ENCODE data around the gene C20orf173.

C20orf173 gene

GRCh38 chr20:35508493-35509218, 20.8 kb downstream of the C20orf173 start:
- in situ Hi-C loops (cut with HindIII; ENCODE audit: low sequenced_read_pairs) = no loop called here

GRCh38 chr20:35506872-35507638, 22.4 kb downstream of the C20orf173 start:
- in situ Hi-C loops (cut with HindIII; ENCODE audit: low sequenced_read_pairs) = no loop called here

- in situ Hi-C loops (cut with HindIII; ENCODE audit: low sequenced_read_pairs) = no loop called here
These were observed 23.3 kb downstream of the C20orf173 start for GRCh38 chr20:35506179-35506578.

GRCh38 chr20:35504751-35505150, 24.7 kb downstream of the C20orf173 start:
- in situ Hi-C loops (cut with HindIII; ENCODE audit: low sequenced_read_pairs) = no loop called here

GRCh38 chr20:35503841-35504561, 25.5 kb downstream of the C20orf173 start:
- in situ Hi-C loops (cut with HindIII; ENCODE audit: low sequenced_read_pairs) = no loop called here

GRCh38 chr20:35503281-35503680, 26.2 kb downstream of the C20orf173 start:
- in situ Hi-C loops (cut with HindIII; ENCODE audit: low sequenced_read_pairs) = no loop called here

GRCh38 chr20:35502352-35502751, 27.1 kb downstream of the C20orf173 start:
- in situ Hi-C loops (cut with HindIII; ENCODE audit: low sequenced_read_pairs) = no loop called here

GRCh38 chr20:35499271-35499670, 30.2 kb downstream of the C20orf173 start:
- in situ Hi-C loops (cut with HindIII; ENCODE audit: low sequenced_read_pairs) = loop anchor here (5.0 kb wide), 1 partner anchor 47 kb away; no protein-coding TSS in a partner anchor

GRCh38 chr20:35497780-35498189, 31.7 kb downstream of the C20orf173 start:
- in situ Hi-C loops (cut with HindIII; ENCODE audit: low sequenced_read_pairs) = loop anchor here (5.0 kb wide), 1 partner anchor 45 kb away; no protein-coding TSS in a partner anchor

GRCh38 chr20:35497320-35497719, 32.1 kb downstream of the C20orf173 start:
- in situ Hi-C loops (cut with HindIII; ENCODE audit: low sequenced_read_pairs) = loop anchor here (5.0 kb wide), 1 partner anchor 45 kb away; no protein-coding TSS in a partner anchor

GRCh38 chr20:35496481-35496880, 33.0 kb downstream of the C20orf173 start:
- in situ Hi-C loops (cut with HindIII; ENCODE audit: low sequenced_read_pairs) = loop anchor here (5.0 kb wide), 1 partner anchor 44 kb away; no protein-coding TSS in a partner anchor

- in situ Hi-C loops (cut with HindIII; ENCODE audit: low sequenced_read_pairs) = no loop called here
These were observed 37.1 kb downstream of the C20orf173 start for GRCh38 chr20:35492352-35492751.

GRCh38 chr20:35491823-35492222, 37.6 kb downstream of the C20orf173 start:
- in situ Hi-C loops (cut with HindIII; ENCODE audit: low sequenced_read_pairs) = no loop called here

- in situ Hi-C loops (cut with HindIII; ENCODE audit: low sequenced_read_pairs) = no loop called here
These were observed 38.7 kb downstream of the C20orf173 start for GRCh38 chr20:35490736-35491181.

- in situ Hi-C loops (cut with HindIII; ENCODE audit: low sequenced_read_pairs) = no loop called here
These were observed 39.7 kb downstream of the C20orf173 start for GRCh38 chr20:35489717-35490116.

GRCh38 chr20:35487479-35487878, 42.0 kb downstream of the C20orf173 start:
- in situ Hi-C loops (cut with HindIII; ENCODE audit: low sequenced_read_pairs) = no loop called here

GRCh38 chr20:35479798-35480197, 49.7 kb downstream of the C20orf173 start:
- in situ Hi-C loops (cut with HindIII; ENCODE audit: low sequenced_read_pairs) = loop anchor here (5.0 kb wide), 1 partner anchor 118 kb away; no protein-coding TSS in a partner anchor

- in situ Hi-C loops (cut with HindIII; ENCODE audit: low sequenced_read_pairs) = loop anchor here (5.0 kb wide), 1 partner anchor 118 kb away; no protein-coding TSS in a partner anchor
These were observed 50.5 kb downstream of the C20orf173 start for GRCh38 chr20:35478804-35479472.

Data from endothelial cell of hepatic sinusoid (primary cell).